Measurements from ENCODE around the gene BDP1.
A peak's percentile ranks its signal among the peaks of the same experiment; 100 is the strongest.
"Not testable (repeated sequence)": the region's sequence is repeated elsewhere in the genome, so short reads cannot be mapped to it uniquely, and the experiment has no call there.

Gene BDP1

DNA sequence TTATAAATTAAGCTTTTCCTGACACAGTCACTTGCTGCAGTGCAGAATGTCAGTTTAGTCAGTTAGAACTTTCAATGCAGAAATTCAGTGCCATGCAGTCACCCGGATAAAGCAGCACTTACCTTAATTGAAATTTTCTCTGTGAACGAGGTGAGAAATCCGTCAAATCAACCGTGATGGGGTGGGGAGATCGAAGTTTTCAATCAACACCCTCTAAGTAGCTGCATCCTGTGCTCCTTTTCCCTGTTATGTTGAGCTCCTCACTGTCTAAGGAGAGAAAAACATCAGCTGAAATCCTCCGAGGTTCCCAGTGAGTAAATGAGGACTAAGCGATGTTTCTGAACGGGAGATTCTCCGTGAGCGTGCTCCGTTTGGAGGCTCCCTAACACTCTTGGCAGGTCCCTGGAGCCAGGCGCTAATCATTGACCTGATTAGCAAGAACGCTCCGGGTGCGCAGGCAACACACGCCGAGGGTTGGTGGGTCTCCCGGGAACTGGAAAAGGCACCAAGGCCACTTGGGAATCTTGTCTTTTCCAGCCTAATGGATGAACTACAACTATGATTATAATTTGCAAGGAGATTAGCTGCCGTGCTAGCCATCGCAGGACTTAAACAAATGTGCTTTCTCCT, 9.8 kb upstream of the BDP1 start:
- not testable (repeated sequence) for H3K27me3 ChIP-seq (ENCODE audit: control insufficient read depth, insufficient read depth, low read length); H3K9ac ChIP-seq (ENCODE audit: low read length); H3K9me3 ChIP-seq (ENCODE audit: control insufficient read depth, low read length); H3K4me1 ChIP-seq (ENCODE audit: control insufficient read depth, insufficient read depth, low read length); H3K36me3 ChIP-seq (ENCODE audit: control insufficient read depth, insufficient read depth, low read length); H3K4me3 ChIP-seq (ENCODE audit: low read length)

DNA sequence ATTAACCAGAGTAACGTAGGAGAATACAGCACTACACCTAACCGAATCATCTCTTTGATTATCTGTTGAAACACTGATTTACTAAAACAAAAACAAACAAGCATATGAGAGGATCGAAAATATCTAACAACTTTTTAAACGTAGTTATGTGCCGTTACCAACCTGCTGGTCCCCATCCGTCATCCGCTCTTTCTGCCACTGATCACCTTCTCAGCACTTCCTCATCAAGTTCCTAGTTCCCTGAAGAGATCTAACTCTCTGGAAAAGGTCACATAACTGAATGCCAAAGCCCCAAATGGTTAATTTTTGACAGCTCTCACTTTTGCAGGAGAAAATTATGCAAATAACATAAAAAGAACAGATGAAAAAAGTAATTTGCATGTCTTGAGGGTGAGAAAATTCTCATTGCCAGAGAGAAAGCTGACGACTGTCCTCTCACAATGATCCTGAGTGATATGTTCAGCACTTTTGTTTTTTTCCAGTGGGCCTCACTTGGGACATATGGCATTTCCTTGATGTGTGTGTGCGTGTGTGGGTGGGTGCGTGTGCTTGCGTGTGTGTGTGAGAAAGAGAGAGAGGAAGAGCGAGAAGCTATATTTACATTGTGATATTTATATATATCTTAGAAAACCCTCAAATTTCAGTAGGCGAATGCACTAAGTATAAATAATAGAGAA, 8.8 kb upstream of the BDP1 start:
- H3K27me3 ChIP-seq (ENCODE audit: control insufficient read depth, insufficient read depth, low read length) = peaks cover 12% of the 10 kb centered on the region
- H3K9ac ChIP-seq (ENCODE audit: low read length); H3K9me3 ChIP-seq (ENCODE audit: control insufficient read depth, low read length); H3K36me3 ChIP-seq (ENCODE audit: control insufficient read depth, insufficient read depth, low read length); H3K4me1 ChIP-seq (ENCODE audit: control insufficient read depth, insufficient read depth, low read length); H3K4me3 ChIP-seq (ENCODE audit: low read length): not testable (repeated sequence)

DNA sequence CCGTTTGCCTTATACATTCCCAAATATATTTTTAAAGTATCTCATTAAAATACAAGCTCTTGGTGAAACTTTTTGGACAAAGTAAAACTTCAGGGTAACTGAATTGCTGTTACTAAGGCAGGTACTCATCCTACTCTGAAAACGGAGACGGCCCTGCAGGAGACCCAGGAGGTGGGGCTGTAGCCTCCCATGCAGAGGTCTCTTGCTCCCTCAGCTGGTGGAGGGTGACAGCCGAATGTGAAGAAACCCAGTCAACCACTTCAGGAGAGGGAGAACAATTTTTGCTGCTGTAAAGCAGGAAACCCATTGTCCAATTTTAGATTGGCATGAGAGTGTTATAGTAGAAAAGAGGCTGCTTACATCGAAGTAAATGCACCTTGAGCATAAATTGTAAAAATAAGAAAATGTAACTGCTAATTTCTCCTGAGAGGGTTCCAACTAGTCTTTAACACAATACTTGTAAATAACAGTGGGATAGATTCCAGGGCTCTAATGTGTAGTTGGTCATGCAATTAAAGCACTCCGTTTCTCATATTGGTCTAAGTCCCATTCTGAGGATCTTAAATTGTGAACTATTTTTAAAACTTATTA, 8.1 kb upstream of the BDP1 start:
- not testable (repeated sequence) for H3K4me1 ChIP-seq (ENCODE audit: control insufficient read depth, insufficient read depth, low read length); H3K9ac ChIP-seq (ENCODE audit: low read length); H3K4me3 ChIP-seq (ENCODE audit: low read length); H3K9me3 ChIP-seq (ENCODE audit: control insufficient read depth, low read length); H3K36me3 ChIP-seq (ENCODE audit: control insufficient read depth, insufficient read depth, low read length)
- H3K27me3 ChIP-seq (ENCODE audit: control insufficient read depth, insufficient read depth, low read length) = peaks cover 17% of the 10 kb centered on the region

DNA sequence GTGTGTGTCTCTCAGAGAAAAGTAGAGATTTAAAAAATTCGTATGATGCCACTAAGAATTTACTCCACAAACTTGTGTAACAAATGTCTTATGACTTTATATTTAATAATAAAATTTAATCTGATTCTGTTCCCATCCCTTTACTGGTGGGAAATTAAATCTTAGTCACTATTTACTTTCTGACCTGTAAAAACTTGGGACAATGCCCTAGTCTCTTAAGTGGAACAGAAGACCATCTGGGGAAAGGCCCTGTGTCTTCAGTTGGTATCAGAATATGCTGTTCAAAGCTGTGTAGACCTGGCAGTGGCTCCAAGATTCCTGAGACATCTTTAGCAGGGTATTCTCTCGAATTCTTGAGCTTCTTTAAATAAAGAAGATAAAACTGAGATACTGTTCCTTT, 2.6 kb upstream of the BDP1 start:
- Histone ChIP-seq H3K27me3 (ENCODE audit: control insufficient read depth, insufficient read depth, low read length) (peaks cover 12% of the 10 kb centered on the region), H3K36me3 (ENCODE audit: control insufficient read depth, insufficient read depth, low read length) (no peaks in the 10 kb centered on the region), H3K4me3 (ENCODE audit: low read length) (no peak overlapping the region), H3K4me1 (ENCODE audit: control insufficient read depth, insufficient read depth, low read length) (peaks cover 4% of the 10 kb centered on the region), H3K9me3 (ENCODE audit: control insufficient read depth, low read length) (no peaks in the 10 kb centered on the region), H3K9ac (ENCODE audit: low read length) (no peak overlapping the region)

DNA sequence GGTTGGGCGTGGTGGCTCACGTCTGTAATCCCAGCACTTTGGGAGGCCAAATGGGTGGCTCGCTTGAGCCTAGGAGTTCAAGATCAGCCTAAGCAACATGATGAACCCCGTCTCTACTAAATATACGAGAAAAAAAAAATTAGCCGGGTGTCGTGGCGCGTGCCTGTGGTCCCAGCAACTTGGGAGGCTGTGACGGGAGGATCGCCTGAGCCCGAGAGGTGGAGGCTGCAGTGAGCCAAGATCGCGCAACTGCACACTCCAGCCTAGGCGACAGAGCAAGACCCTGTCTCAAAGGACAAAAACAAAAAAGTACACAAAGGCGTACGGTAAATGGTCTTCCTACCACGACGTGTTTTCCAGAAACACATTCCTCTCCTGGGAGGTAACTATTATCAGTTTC, 538 bp upstream of the BDP1 start:
- Histone ChIP-seq H3K36me3 (ENCODE audit: control insufficient read depth, insufficient read depth, low read length) (no peaks in the 10 kb centered on the region), H3K4me3 (ENCODE audit: low read length) (peak overlapping the region; percentile 83), H3K9me3 (ENCODE audit: control insufficient read depth, low read length) (no peaks in the 10 kb centered on the region), H3K4me1 (ENCODE audit: control insufficient read depth, insufficient read depth, low read length) (peaks cover 4% of the 10 kb centered on the region), H3K9ac (ENCODE audit: low read length) (peak overlapping the region; percentile 92), H3K27me3 (ENCODE audit: control insufficient read depth, insufficient read depth, low read length) (peaks cover 12% of the 10 kb centered on the region)

DNA sequence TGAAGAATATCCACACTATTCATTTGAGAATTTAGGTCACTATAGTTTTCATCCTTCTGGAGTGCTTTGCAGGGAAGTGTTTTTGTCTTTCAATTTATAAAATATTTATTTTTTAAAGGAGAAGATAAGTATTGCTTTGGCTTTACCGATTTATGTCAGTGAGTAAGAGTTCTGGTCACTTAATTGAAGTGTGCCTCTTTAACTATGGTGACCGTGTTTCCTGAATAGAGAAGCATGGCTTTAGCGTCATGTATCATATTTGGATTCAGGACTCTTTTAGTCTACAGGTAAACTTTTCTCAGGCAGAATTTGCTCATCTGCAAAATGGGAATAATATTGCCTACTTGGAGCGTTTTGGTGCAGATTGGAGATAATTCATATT, 902 bp downstream of the BDP1 start:
- Histone ChIP-seq H3K9ac (ENCODE audit: low read length) (peak overlapping the region; percentile 92), H3K4me1 (ENCODE audit: control insufficient read depth, insufficient read depth, low read length) (peaks cover 4% of the 10 kb centered on the region), H3K4me3 (ENCODE audit: low read length) (peak overlapping the region; percentile 83), H3K27me3 (ENCODE audit: control insufficient read depth, insufficient read depth, low read length) (peaks cover 7% of the 10 kb centered on the region), H3K9me3 (ENCODE audit: control insufficient read depth, low read length) (no peaks in the 10 kb centered on the region), H3K36me3 (ENCODE audit: control insufficient read depth, insufficient read depth, low read length) (no peaks in the 10 kb centered on the region)

DNA sequence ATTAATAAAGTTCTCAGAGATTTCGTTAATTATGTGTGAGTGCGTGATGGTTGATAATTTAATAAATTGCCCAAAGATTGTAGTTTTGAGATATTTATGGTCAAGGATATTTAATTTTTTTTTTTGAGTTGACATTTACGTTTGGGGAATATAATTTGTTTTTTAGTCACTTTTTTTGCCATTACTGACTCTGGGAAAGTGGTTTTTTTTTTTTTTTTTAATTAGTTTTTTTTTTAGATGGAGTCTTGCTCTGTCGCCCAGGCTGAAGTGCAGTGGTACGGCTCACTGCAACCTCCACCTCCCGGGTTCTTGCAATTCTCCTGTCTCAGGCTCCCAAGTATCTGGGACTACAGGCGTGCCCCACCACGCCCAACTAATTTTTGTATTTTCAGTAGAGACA, 1.7 kb downstream of the BDP1 start:
- no peaks in the 10 kb centered on the region for H3K9me3 ChIP-seq (ENCODE audit: control insufficient read depth, low read length)
- H3K4me1 ChIP-seq (ENCODE audit: control insufficient read depth, insufficient read depth, low read length) = peaks cover 4% of the 10 kb centered on the region
- H3K36me3 ChIP-seq (ENCODE audit: control insufficient read depth, insufficient read depth, low read length) = no peaks in the 10 kb centered on the region
- no peak overlapping the region for H3K9ac ChIP-seq (ENCODE audit: low read length)
- peaks cover under 1% of the 10 kb centered on the region for H3K27me3 ChIP-seq (ENCODE audit: control insufficient read depth, insufficient read depth, low read length)
- H3K4me3 ChIP-seq (ENCODE audit: low read length) = no peak overlapping the region

DNA sequence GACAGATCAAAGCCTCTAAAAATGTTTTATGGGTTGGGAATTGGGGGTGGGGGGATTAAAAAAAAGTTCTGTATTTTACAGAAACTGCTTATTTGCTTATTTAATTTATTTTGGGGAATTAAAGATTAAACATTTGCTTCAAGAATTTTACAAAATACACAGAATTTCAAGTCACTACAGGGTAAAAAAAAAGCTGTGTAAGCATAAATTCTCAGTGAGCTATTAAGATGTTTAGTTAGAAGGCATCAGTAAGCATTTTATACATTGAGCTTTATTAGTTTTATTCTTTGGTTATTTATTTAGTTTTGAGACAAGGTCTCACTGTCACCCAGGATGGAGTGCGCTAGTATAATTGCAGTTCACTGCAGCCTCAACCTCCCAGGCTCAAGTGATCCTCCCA, 5.2 kb downstream of the BDP1 start:
- H3K4me1 ChIP-seq (ENCODE audit: control insufficient read depth, insufficient read depth, low read length) = peaks cover 4% of the 10 kb centered on the region
- H3K27me3 ChIP-seq (ENCODE audit: control insufficient read depth, insufficient read depth, low read length) = no peaks in the 10 kb centered on the region
- no peaks in the 10 kb centered on the region for H3K36me3 ChIP-seq (ENCODE audit: control insufficient read depth, insufficient read depth, low read length)
- no peaks in the 10 kb centered on the region for H3K9me3 ChIP-seq (ENCODE audit: control insufficient read depth, low read length)
- no peak overlapping the region for H3K9ac ChIP-seq (ENCODE audit: low read length)
- no peak overlapping the region for H3K4me3 ChIP-seq (ENCODE audit: low read length)

DNA sequence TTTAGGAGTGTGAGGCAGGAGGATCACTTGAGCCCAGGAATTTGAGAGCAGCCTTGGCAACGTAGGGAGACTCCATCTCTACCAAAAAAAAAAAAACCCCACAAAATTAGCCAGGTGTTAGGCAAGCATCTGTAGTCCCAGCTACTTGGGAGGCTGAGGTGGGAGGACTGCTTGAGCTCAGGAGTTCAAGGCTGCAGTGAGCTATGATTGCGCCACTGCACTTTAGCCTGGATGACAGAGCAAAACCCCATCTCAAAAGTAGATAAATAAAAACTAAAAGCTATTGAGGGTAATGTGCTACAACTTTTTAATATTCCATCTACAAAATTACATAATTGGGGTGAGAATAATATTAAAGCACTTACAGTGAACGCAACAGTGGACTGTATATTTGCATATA, 5.9 kb downstream of the BDP1 start:
- Histone ChIP-seq H3K27me3 (ENCODE audit: control insufficient read depth, insufficient read depth, low read length) (no peaks in the 10 kb centered on the region), H3K4me3 (ENCODE audit: low read length) (no peak overlapping the region), H3K4me1 (ENCODE audit: control insufficient read depth, insufficient read depth, low read length) (peaks cover 3% of the 10 kb centered on the region), H3K9me3 (ENCODE audit: control insufficient read depth, low read length) (no peaks in the 10 kb centered on the region), H3K36me3 (ENCODE audit: control insufficient read depth, insufficient read depth, low read length) (no peaks in the 10 kb centered on the region), H3K9ac (ENCODE audit: low read length) (no peak overlapping the region)

DNA sequence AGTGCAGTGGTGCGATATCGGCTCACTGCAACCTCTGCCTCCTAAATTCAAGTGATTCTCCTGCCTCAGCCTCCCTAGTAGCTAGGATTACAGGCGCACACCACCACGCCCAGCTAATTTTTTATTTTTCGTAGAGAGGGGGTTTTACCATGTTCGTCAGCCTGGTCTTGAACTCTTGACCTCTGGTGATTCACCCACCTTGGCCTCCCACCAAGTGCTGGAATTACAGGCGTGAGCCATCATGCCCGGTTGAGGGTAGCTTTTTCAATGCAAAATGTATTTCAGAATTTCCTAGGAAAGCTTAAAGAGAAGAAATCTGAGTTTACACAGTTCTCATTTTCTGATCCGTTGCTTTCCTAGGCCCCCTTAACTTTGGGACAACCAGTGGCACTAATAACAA, 15.7 kb downstream of the BDP1 start:
- Histone ChIP-seq H3K36me3 (ENCODE audit: control insufficient read depth, insufficient read depth, low read length) (peaks cover 3% of the 10 kb centered on the region), H3K27me3 (ENCODE audit: control insufficient read depth, insufficient read depth, low read length) (no peaks in the 10 kb centered on the region), H3K9me3 (ENCODE audit: control insufficient read depth, low read length) (no peaks in the 10 kb centered on the region), H3K9ac (ENCODE audit: low read length) (no peak overlapping the region), H3K4me1 (ENCODE audit: control insufficient read depth, insufficient read depth, low read length) (no peaks in the 10 kb centered on the region), H3K4me3 (ENCODE audit: low read length) (no peak overlapping the region)

DNA sequence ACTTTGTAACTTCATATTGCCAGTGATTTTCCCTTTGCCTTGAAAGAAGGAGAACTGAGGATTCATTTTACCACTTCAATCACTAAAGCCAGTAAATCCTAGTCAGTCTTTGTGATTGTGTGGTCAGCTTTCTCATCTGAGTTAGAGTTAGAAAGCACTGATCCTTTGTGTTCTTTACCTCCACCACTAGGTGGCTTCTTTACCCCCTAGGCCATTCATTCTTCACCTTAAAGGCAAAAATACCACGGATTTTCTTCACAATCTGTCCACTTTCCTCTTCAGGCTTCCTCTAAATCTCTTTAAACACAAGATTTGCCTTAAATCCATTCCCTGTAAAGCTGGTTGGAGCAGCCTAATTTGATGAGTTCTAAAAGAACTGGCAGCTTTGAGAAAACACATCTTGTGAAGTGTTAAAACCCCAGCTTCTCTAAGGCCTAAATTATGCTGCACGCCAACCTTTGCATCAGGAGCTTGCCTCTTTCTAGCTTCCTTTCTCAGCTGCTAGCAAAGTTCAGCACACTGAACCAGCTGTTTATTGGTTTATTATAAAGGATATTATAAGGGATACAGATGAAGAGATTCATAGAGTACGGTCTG, 20.4 kb downstream of the BDP1 start:
- no peaks in the 10 kb centered on the region for H3K27me3 ChIP-seq (ENCODE audit: control insufficient read depth, insufficient read depth, low read length)
- no peak overlapping the region for H3K9ac ChIP-seq (ENCODE audit: low read length)
- no peaks in the 10 kb centered on the region for H3K4me1 ChIP-seq (ENCODE audit: control insufficient read depth, insufficient read depth, low read length)
- H3K9me3 ChIP-seq (ENCODE audit: control insufficient read depth, low read length) = no peaks in the 10 kb centered on the region
- H3K4me3 ChIP-seq (ENCODE audit: low read length) = no peak overlapping the region
- peaks cover 3% of the 10 kb centered on the region for H3K36me3 ChIP-seq (ENCODE audit: control insufficient read depth, insufficient read depth, low read length)

DNA sequence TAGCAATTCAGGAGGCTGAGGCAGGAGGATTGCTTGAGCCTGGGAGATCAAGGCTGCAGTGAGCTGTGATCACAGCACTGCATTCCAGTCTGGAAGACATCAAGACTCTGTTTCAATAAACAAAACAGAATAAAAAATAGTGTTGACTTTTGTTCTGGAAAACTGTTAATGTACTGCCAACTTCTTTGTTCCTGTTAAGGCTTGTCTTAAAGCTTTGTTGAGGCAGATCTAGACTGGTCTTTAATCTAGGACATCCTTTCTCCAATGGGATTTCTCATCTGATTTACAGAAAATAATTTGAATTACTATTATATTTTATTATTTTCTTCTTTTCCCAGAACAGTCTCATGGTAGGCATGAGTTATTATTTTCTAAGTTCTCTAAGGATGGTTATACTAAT, 26.0 kb downstream of the BDP1 start:
- H3K4me1 ChIP-seq (ENCODE audit: control insufficient read depth, insufficient read depth, low read length) = peaks cover 6% of the 10 kb centered on the region
- no peak overlapping the region for H3K9ac ChIP-seq (ENCODE audit: low read length)
- H3K36me3 ChIP-seq (ENCODE audit: control insufficient read depth, insufficient read depth, low read length) = no peaks in the 10 kb centered on the region
- H3K4me3 ChIP-seq (ENCODE audit: low read length) = no peak overlapping the region
- H3K27me3 ChIP-seq (ENCODE audit: control insufficient read depth, insufficient read depth, low read length) = no peaks in the 10 kb centered on the region
- no peaks in the 10 kb centered on the region for H3K9me3 ChIP-seq (ENCODE audit: control insufficient read depth, low read length)

Measured in mucosa of stomach (tissue), 1 donor.